Muscle layer of colon (tissue), 2 donors: ENCODE results near the gene DIP2C.
"Not testable (repeated sequence)": the region's sequence is repeated elsewhere in the genome, so short reads cannot be mapped to it uniquely, and the experiment has no call there.

Source experiments
- H3K27ac ChIP-seq: one replicate; pipeline ENCODE4 v1.7.0; 2013; ENCODE audit warnings: low read depth, mild to moderate bottlenecking, low read length, moderate library complexity
- H3K27me3 ChIP-seq, 2 donors: one replicate each; pipeline ENCODE4 v1.7.0; 2013; ENCODE audit warnings: low read length in 2 of 2, mild to moderate bottlenecking in 2 of 2; ENCODE audit not compliant: insufficient read depth in 2 of 2, control insufficient read depth in 1 of 2
- H3K36me3 ChIP-seq: one replicate; pipeline ENCODE4 v1.7.0; 2013; ENCODE audit warnings: mild to moderate bottlenecking, low read length; ENCODE audit not compliant: insufficient read depth
- H3K4me1 ChIP-seq: one replicate; pipeline ENCODE4 v1.7.0; 2013; ENCODE audit warnings: mild to moderate bottlenecking, low read length; ENCODE audit not compliant: insufficient read depth
- H3K4me3 ChIP-seq, 2 donors: one replicate each; pipeline ENCODE4 v1.7.0; 2013; ENCODE audit warnings: low read length in 2 of 2, low read depth in 1 of 2, mild to moderate bottlenecking in 1 of 2, moderate library complexity in 1 of 2
- H3K9ac ChIP-seq: one replicate; pipeline ENCODE4 v1.7.0; 2013; ENCODE audit warnings: low read length
- H3K9me3 ChIP-seq: one replicate; pipeline ENCODE4 v1.7.0; 2013; ENCODE audit warnings: mild to moderate bottlenecking, low read length
- donor health status: abdominal sarcoma.
- donor health status: Adenocarcinoma of cecum.

DIP2C gene

DNA sequence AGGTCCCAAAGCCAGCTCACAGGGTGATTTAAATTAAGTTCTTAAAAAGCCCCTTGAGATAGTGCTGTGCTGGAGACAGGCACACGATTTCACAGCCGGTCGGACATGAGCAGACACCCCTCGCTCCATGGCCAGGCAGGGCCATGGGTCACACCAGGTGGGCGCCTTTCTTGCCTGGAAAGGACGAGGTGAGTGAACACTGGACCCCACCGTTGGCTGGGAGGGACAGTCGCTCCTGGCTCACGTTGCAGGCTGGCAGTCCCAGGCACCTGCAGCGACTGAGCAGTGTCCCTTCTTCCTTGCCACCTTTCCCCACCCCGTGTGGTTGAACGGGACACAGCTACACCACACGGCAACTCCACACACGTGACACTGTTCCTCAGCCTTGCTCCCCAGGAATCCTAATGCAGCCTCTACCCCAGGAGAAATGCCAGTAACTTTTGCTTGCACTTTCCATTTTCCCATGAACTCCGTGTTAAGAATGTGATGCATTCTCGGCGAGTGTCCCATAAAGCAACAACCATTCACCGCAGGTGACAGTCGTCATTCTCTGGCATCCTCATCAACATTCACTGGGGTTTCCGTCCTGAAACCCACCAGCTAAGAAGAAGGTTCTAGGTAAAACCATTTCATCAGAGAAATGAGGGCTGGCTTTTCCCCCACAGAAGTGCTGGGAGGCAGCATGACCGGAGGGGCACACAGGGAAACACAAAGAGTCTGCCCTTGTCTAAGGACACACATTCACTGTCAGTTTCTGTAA, 336.8 kb downstream of the DIP2C start:
- Histone ChIP-seq H3K4me1 (no peaks in the 10 kb centered on the region), H3K4me3 (no peak overlapping the region), H3K27ac (no peak overlapping the region), H3K36me3 (peaks cover 78% of the 10 kb centered on the region), H3K27me3 (no peaks in the 10 kb centered on the region), H3K9ac (no peak overlapping the region), H3K9me3 (no peaks in the 10 kb centered on the region)

DNA sequence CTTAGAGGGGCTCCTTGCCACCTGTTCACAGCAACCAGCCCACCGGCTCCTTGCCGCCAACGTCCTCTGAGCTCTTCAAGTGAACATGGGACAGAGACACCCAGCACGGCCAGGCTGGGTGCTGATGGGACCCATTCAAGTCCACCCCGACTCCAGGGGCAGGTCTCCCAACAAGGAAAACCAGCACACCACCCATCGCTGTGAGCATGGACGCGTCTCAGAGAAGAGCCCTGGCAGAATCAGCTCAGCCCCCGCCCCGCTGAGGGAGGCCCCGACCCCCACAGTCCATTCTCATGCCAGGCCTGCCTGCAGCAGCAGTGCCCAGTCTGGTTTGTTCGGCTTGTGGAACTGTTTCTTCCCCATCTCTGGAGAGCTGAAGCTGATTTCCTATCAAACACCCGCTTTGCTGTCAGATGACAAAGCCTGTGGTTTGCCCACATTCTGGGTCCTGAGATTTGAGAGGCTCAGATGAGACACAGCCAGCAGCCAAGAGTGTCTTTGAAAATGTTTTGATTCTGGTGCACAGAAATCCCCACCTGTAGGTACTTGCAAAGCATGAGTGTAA, 337.6 kb downstream of the DIP2C start:
- no peak overlapping the region for H3K4me3 ChIP-seq
- no peaks in the 10 kb centered on the region for H3K27me3 ChIP-seq
- H3K9ac ChIP-seq = no peak overlapping the region
- H3K27ac ChIP-seq = no peak overlapping the region
- H3K9me3 ChIP-seq = no peaks in the 10 kb centered on the region
- H3K4me1 ChIP-seq = no peaks in the 10 kb centered on the region
- peaks cover 71% of the 10 kb centered on the region for H3K36me3 ChIP-seq

DNA sequence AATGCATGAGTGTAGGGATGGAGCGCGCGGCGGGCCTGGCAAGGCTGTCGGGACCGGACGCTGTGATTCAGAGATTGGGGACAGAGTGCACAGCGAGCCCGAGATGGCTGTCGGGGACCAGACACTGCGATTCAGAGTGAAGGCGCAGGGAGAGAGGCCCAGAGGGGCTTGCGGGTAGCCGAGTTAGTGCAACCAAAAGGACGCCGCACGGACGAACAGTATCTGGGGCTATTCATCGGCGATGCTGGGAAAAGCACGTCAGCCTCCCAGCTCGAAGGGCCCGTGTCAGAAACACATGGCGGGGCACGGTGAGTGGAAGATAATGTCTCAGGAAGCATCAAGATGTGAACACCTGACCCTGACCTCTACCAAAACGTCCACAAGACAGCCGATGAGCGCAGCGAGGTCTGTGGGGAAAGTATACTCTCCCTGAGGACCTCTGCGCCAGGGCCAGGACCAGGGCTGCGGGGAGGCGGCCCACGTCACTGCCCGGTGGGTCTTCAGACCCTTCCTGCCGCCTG, 338.4 kb downstream of the DIP2C start:
- Histone ChIP-seq H3K9ac (no peak overlapping the region), H3K4me1 (no peaks in the 10 kb centered on the region), H3K4me3 (no peak overlapping the region), H3K27me3 (no peaks in the 10 kb centered on the region), H3K9me3 (no peaks in the 10 kb centered on the region), H3K36me3 (peaks cover 63% of the 10 kb centered on the region), H3K27ac (no peak overlapping the region)

DNA sequence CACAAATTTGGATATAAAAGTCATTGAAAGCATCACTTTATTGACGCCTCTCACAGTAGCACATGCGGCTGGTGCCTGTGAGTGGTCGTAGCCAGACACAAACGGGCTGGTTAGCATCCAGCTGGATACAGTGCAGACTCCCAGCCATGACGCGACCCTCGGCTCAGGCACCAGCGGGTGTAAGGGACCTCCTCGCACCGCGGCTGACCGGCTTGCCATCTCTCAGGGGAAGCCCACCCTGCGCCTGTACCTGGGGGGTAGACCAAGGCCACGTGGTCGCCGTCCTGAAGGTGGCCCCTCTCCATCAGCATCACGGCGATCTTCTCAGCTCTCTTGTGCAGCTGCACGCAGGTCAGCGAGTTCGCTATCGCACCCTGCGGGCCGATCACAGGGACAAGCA, 340.4 kb downstream of the DIP2C start:
- Histone ChIP-seq H3K27ac (no peak overlapping the region), H3K4me3 (no peak overlapping the region), H3K9me3 (no peaks in the 10 kb centered on the region), H3K4me1 (no peaks in the 10 kb centered on the region), H3K27me3 (no peaks in the 10 kb centered on the region), H3K36me3 (peaks cover 53% of the 10 kb centered on the region), H3K9ac (no peak overlapping the region)

DNA sequence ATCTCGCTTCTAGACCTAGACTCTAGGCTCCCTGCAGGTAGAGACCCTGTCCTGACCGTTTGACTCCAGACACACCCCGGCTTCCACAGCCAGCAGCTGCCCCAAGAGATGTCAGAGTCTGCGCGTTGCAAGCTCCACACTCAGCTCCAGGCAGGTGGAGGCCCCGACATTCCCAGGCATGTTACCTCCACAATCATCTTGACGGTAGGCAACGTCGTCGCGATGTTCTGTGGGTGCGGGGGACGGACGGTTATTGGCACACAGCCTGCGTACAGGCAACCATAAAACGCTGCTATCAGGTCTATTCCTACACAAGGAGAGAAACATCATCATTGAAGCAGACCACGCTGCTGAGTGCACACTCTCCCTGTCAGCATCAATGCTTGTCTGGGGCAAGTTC, 341.0 kb downstream of the DIP2C start:
- peaks cover 51% of the 10 kb centered on the region for H3K36me3 ChIP-seq

DNA sequence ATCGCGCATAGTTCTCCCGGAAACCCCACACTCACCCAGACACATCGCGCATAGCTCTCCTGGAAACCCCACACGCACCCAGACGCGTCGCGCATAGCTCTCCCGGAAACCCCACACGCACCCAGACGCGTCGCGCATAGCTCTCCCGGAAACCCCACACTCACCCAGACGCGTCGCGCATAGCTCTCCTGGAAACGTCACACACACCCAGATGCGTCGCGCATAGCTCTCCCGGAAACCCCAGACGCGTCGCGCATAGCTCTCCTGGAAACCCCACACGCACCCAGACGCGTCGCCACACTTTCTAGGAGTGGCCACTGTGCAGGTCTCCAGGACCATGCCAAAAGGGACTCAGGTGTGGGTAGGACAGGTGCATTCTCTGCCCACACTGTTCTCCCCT, 341.7 kb downstream of the DIP2C start:
- peaks cover 52% of the 10 kb centered on the region for H3K36me3 ChIP-seq
- not testable (repeated sequence) for H3K27me3 ChIP-seq, H3K9me3 ChIP-seq, H3K27ac ChIP-seq, H3K9ac ChIP-seq, H3K4me3 ChIP-seq, H3K4me1 ChIP-seq

More for the DNA sequence above, 341.0 kb downstream of the DIP2C start:
- H3K9me3 ChIP-seq = no peaks in the 10 kb centered on the region
- no peak overlapping the region for H3K4me3 ChIP-seq
- no peak overlapping the region for H3K9ac ChIP-seq
- H3K27me3 ChIP-seq = no peaks in the 10 kb centered on the region
- no peak overlapping the region for H3K27ac ChIP-seq
- no peaks in the 10 kb centered on the region for H3K4me1 ChIP-seq

DNA sequence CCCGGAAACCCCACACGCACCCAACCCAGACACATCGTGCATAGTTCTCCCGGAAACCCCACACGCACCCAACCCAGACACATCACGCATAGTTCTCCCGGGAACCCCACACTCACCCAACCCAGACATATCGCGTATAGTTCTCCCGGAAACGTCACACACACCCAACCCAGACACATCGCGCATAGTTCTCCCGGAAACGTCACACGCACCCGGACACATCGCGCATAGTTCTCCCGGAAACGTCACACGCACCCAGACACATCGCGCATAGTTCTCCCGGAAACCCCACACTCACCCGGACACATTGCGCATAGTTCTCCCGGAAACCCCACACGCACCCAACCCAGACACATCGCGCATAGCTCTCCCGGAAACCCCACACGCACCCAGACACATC, 342.3 kb downstream of the DIP2C start:
- not testable (repeated sequence) for H3K27ac ChIP-seq, H3K9me3 ChIP-seq, H3K9ac ChIP-seq, H3K27me3 ChIP-seq, H3K4me1 ChIP-seq, H3K4me3 ChIP-seq
- peaks cover 47% of the 10 kb centered on the region for H3K36me3 ChIP-seq

DNA sequence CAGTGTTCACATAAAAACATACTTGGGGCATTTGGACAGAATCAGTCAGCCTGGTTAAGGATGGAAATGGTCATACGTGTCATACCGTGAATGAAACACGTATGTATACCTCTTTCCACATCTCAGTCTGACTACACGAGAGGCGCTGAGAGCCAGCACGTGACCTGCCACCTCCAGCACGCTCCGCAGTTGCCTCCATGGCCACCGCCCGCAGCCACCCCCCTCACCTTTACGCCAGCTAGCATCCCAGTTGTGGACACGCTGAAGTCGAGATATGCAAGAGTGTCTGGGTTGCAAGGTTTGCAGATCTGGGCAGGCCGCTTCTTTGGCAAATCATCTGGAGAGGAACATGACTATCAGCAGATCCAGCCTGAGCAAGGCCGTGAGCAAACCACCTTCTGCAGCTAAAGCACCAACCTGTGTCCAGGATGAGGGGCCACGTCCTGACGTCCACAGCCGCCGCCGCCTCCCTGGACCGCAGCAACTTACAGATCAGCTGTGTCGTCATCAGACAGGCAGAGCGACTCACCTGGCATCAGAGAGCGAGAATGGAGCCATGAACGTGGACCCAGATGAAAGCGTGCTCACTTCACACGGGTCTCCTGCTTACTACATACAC, 344.8 kb downstream of the DIP2C start:
- Histone ChIP-seq H3K36me3 (peaks cover 42% of the 10 kb centered on the region), H3K27ac (no peak overlapping the region), H3K9me3 (no peaks in the 10 kb centered on the region), H3K9ac (no peak overlapping the region), H3K27me3 (no peaks in the 10 kb centered on the region), H3K4me1 (no peaks in the 10 kb centered on the region), H3K4me3 (no peak overlapping the region)

DNA sequence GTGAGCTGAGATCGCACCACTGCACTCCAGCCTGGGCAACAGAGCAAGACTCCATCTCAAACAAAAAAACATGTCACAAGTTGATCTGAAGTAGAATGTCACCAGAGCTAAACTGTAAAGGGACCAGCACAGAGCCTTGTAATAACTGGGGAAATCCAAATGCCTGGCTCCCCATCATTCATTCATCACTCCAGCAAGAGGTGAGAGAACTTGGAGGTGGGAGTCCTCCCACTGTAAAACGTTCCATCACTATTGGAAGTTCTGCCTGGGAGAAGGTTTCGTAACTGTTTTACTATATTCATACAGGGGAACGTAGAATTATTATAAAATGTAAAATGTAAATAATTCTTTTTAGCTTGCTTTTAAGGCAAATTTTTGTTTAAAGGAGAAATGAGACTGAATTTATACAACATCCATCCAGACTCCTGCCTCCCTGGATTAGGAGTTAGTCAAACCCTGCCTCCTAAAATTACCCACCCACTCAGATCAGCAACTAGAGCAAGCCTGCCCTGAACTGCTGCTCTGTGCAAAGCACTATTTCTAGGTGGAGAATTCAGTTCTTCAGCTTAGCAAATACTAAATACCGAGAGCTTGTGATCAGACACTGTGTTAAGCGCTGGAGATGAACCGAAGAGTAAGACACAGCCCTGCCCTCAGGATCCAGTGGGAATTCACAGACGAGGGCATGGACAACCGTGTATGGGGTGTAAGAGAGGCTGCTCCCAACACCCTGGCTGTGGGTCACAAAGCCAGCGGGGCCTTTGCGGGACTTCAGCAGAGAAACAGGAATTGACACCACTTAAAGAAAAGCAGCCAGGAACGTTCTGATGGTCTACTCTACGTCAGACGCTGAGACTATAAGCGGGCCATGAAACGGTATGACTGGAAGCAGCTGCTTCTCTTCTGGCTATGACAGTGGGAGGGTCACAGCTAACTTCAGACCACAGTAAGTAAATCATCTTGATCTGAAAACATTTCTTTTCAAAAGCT, 345.9 kb downstream of the DIP2C start:
- H3K36me3 ChIP-seq = peaks cover 33% of the 10 kb centered on the region
- no peak overlapping the region for H3K4me3 ChIP-seq
- no peak overlapping the region for H3K27ac ChIP-seq
- H3K27me3 ChIP-seq = no peaks in the 10 kb centered on the region
- H3K9ac ChIP-seq = no peak overlapping the region
- no peaks in the 10 kb centered on the region for H3K4me1 ChIP-seq
- no peaks in the 10 kb centered on the region for H3K9me3 ChIP-seq

DNA sequence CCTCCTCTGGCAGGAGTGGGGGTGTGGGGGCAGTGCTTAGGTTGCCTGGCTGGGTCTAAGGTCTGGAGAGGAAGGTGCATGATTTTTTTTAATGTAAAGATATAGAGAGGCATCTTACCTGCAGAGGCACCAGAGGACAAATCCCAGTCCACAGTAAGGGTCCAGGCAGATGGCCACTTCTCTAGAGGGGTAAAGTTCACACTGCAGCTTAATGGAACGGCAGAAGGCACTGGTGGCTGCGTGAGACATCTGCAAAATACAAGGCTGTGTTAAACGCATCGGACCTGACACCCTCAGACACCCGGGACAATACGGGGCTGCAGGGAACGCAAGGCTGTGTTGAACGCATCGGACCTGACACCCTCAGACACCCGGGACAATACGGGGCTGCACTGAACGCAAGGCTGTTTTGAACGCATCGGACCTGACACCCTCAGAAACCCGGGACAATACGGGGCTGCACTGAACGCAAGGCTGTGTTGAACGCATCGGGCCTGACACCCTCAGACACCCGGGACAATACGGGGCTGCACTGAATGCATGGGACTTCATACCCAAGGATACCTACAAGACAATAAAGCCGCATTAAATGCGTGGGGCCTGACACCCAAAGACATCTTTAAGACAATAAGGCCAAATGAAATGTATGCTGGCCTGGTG, 348.3 kb downstream of the DIP2C start:
- no peaks in the 10 kb centered on the region for H3K4me1 ChIP-seq
- H3K27ac ChIP-seq = no peak overlapping the region
- no peaks in the 10 kb centered on the region for H3K9me3 ChIP-seq
- no peak overlapping the region for H3K9ac ChIP-seq
- no peaks in the 10 kb centered on the region for H3K27me3 ChIP-seq
- H3K36me3 ChIP-seq = peaks cover 37% of the 10 kb centered on the region
- no peak overlapping the region for H3K4me3 ChIP-seq
